Stimulated activated naive CD4-positive, alpha-beta T cell (primary cell): ENCODE results near the gene SUMF1.
"Not testable (repeated sequence)": the region's sequence is repeated elsewhere in the genome, so short reads cannot be mapped to it uniquely, and the experiment has no call there.

Source experiments
- DNase-seq, 6 experiments: peaks; one replicate each; lab custom pipeline; 2025; lab: John Stamatoyannopoulos, UW

Gene SUMF1

DNA sequence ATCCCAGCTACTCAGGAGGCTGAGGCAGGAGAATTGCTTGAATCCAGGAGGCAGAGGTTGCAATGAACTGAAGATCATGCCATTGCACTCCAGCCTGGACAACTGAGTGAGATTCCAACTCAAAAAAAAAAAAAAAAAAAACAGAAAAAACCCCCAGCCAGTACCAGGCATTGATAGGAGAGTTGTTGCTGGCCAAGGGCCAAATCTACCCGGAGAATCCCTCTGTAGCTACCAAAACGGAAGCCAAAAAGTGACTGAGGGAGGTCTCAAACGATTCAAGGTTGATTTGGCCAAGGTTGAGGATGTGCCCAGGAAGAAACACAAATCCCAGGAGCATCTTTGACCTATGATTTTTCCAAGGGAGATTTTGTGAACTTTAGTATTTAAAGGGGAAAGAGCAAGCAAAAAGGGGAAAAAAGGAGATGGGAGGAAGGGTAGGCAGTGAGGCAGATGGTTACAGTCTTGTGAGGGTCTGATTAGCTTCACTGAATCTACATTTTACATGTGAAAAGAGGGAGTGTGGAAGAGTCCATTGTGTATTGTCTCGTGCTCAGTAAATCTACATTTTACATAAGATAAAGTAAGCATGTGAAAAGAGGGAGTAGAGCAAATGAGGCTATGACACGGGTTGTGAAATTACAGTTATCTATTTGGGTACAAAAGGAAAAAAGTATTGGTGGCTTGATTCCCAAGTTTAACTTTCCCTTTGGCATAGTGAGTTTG is 131.1 kb downstream of the SUMF1 start:
- no peak for DNase-seq

DNA sequence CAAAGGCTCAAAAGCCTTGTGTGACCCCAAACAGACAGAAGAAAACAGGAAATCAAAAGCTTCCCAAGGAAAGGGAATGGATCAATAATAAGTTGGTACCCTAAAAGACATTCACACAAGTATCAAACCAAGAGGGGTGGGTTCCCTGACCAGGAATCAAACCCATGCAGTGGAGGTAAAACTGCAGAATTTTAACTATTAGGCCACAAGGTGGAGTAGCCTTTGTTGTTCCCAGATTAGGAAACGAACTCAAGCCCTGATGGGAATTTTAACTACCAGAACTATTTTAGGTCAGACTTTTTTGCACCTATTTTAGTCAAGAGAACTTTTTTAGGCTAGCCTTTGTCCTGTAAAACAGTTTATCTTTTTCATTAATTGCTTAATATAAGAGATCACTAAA is 132.5 kb downstream of the SUMF1 start:
- no peak for DNase-seq

DNA sequence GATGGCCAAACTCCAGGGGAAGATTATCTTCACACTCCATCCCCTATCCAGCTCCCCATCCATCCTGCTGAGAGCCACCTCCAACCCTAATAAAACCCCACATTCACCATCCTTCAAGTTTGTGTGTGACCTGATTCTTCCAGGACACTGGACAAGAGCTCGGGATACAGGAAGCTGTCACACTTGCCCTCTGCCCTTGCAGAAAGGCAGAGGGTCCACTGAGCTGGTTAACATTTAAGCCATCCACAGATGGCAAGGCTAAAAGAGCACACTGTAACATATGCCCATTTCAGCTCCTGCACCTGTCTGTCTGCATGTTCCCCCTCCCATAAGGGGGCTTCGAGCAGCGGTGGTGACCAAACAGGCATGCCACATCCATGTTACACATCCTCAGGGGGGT is 134.1 kb downstream of the SUMF1 start:
- no peak for DNase-seq

DNA sequence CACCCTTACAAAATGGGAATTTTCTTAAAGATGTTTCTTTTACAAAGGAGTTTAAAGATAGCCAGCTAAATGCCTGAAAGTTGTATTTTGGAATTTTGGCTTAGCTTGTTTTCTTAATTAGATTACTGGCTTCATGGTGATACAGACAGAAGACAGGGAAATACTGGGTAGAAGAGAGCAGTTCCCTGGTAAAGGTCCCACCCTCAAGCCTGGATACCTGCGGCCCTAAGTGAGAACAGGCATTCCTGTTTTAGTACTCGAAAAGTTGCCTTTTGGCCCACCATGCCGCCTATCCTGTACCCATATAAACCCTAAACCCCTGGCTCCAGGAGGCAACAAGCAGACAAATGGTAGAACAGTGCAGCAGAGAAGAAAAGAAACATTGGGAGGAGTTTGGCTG is 134.5 kb downstream of the SUMF1 start:
- no peak for DNase-seq

DNA sequence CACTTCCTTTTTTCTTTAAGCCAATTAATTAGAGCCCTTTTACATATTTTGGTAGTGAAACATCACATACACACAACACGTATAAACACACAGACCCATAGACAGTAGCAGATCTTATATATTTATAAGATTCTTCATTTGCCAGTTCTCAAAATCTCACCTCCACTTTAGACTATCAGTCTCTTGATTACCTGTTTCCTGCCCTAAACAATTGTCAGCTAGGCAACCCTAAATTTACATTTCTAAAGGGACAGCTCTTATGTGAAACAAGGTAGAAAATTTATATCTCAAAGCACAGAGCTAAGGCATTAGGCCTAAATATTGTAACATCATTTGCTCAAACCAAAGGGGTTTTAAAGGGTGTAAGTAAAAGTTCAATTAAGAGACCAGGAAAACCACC is 135.0 kb downstream of the SUMF1 start:
- DNase-seq, result no peak

DNA sequence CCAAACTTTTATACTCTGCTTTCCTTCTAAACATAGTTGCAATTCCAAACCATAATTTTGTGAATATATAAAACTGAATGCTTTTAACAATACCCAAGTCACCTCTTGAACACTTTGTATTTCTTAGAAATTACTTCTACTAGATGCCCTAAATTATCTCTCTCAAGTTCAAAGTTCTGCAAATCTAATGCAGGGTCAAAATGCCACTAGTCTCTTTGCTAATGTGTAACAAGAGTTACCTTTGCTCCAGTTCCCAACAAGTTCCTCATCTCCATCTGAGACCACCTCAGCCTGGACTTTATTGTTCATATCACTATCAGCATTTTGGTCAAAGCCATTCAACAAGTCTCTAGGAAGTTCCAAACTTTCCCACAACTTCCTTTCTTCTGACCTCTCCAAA is 137.3 kb downstream of the SUMF1 start:
- not testable (repeated sequence) for DNase-seq

DNA sequence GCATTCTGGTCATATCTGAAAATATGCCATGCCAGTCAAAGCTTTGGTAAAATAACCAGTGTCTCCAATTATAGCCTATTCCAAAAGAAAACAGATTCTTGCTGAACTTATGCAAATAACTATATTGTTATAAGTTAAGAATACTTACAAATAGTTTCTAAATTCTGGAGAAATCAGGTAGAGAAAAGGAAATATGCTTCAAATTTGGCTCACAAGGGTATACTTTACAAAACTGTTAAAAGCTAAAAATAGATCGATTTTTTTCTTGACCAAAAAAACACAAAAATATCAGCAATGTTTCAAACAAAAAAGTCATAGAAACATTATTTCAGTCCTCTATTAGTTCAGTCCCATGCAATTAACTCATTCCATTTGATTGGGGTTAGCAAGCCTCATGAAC is 140.2 kb downstream of the SUMF1 start:
- no peak for DNase-seq

DNA sequence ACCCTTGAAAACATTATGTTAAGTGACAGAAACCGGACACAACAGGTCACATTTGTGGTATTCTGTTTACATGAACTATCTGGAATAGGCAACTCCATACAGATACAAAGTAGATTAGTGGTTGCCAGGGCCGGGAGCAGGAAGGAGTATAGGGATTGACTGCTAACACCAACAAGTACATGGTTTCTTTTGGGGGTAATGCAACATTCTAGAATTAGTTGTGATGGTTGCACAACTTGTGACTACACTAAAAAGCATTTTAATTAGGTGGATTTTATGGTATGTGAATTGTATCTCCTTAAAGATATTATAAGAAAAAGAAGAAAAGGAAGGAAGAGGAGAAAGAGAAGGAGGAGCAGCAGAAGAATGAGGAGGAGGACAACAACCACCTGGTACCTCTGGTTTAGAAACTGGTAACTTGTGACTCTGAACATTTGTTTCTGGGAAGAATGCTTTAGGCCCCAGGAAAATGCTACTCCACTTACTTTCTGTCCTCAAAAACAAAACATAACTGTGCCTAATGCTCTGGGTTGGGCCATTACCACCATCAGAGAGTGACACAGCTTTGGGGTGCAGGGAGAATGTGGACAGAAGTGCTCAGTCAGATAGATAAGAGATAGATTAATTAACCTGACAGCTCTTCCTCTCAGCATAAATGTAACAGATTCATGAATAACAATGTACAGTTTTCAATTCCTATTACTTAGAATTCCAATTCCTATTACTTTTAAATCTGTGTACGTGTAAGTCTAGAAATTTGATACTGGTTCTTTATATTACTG is 143.6 kb downstream of the SUMF1 start:
- DNase-seq, result no peak

DNA sequence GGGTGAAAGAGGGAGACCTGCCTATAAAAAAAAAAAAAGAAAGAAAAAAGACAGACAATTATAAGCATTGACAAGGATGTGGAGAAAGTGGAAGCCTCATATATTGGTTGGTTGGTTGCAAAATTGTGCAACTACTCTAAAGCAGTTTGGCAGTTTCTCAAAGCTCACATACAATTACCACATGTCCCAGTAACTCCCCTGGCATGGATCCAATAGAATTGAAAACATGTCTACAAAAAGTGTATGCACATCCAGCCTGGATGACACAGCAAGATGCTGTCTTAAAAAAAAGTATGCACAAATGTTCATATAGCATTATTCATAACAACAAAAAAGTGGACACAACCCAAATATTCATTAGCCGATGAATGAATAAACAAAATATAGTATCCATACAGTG is 144.4 kb downstream of the SUMF1 start:
- no peak for DNase-seq

DNA sequence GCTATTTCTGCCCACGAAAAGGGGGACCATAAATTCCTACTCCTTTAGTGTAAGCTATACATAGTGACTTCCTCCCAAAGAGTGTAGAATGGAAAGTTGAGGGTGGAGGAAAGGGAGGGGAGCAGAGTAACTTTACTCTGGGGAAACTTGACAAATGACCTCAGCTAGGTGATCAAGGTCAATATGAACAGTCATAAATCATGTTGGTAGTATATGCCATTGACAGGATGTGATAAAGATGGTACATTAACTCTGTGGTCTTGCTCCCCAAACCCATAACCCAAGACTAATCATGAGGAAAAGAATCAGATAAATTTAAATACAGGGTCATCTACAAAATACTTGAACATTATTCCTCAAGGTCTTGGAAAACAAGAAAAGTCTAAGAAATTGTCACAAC is 145.3 kb downstream of the SUMF1 start:
- no peak for DNase-seq

DNA sequence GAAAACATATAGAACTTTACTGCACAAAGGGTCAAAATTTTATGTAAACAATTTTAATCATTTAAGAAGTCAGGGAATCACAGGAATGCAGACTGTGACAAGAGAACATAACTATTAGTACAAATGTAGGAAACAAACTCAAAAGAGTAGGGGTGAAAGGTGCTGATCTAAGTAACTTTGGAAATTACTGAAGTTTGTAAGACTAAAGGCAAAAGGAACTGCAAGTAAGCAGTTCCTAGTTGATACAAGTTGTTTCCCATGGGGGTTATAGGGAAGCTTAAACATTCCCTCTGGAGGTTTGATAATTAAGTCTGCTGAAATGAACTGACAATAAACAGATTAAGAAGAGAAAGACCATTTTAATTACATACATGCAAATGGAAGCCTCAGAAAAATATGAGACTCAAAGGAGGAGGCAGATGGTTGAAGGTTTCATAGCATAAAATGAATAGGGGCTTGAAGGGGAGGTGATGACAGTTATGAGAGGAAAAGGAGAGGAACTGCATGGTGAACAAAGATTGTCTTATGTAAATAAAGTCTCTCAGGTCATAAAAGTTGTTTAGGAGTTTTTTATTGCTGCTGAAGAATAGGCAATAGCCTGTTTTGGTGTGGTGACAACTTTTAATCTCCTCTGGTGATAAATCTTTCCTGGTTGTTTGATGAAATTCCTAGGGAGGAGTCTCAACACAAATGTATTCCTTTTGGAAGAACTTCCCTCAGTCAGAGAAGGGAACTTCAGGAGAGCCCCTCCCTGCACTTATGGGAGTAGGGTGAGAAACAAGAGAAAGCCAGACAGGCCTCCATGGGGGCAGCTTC is 146.8 kb downstream of the SUMF1 start:
- no peak for DNase-seq

DNA sequence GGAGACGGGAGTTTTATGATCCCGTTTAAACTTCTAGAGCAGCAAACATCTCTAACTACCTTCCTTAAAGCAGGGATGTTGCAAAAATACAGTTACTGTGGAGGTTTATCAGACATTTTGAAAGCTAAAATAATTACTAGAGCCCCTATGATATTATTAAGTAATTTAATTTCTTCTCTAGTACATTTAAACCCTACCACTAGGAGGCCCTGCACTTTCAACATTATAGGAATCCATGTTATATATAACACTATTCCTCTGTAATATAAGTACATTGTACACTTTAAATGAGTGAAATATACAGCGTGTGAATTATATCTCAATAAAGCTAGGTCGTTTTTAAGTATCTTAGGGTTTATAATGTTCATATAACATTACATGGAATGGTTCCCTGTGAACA is 152.4 kb downstream of the SUMF1 start:
- DNase-seq, result no peak

DNA sequence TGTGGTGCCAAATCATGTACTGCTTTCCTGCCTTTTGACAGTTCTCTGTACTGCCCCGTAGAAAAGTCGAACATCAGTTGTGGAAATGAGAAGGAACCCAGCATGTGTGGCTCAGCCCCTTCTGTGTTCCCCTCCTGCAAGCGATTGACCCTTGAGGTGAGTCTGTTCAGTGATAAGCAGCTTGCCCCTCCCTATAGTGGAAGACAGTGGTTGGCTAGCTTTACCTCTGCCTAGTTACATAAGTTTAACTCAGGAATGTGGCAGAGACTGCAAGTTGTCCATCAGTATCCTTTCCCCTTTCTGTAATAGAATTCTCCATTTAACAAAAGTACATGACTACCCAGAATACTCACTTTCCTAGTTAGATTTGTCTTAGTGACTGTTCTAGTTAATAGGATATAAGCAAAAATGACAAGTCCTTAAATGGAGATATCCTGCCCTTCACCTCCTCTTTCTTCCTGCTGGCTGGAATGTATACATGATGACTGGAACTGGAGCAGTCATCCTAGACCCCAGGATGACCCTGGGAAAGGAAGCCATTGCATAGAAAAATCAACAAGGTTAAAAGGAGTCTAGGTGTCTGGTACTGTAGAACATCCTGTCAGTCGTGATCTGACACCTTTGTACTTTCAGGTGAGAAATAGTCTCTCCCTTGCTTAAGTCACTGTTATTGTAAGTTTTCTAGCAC is 153.3 kb downstream of the SUMF1 start:
- no peak for DNase-seq

DNA sequence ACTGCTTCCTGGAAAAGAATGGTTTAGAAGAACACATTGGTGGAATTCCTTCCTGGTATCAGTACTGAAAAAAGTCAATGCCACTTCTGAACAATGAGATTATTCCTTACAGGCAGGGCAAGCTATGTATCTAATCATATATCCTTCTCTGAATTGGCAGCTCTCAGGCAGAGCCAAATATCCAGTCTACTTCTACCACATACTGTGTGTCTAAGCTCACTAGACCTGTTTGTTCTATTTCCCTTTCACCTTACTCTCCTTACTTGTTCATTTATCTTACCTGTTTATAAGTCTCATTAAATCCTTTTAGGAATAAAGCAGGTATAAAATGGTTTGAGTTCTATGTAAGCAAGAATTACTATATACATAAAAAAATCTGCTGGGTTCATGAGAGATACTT is 155.6 kb downstream of the SUMF1 start:
- DNase-seq, result no peak
